Measurements from ENCODE around the gene P2RX4.

DNA sequence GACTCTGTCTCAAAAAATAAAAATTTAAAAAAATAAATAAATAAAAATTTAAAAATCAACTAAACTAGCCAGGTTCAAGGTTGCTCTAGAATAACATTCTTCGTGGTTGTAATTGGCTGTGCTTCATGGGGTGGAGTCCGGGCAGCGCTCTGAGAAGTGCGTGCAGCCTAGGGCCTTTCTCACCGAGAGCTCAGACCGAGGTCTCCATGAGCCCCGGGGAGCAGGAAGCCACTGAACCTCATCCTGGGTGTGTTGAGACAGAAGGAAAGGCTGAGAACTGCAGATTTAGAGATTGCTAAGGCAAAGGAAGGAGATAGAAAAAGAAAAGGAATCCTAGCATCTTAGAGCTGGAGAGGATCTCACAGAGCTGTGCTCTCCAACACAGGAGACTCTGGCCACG lies 14.7 kb downstream of the P2RX4 start:
- TF ChIP-seq, protein P1, sequence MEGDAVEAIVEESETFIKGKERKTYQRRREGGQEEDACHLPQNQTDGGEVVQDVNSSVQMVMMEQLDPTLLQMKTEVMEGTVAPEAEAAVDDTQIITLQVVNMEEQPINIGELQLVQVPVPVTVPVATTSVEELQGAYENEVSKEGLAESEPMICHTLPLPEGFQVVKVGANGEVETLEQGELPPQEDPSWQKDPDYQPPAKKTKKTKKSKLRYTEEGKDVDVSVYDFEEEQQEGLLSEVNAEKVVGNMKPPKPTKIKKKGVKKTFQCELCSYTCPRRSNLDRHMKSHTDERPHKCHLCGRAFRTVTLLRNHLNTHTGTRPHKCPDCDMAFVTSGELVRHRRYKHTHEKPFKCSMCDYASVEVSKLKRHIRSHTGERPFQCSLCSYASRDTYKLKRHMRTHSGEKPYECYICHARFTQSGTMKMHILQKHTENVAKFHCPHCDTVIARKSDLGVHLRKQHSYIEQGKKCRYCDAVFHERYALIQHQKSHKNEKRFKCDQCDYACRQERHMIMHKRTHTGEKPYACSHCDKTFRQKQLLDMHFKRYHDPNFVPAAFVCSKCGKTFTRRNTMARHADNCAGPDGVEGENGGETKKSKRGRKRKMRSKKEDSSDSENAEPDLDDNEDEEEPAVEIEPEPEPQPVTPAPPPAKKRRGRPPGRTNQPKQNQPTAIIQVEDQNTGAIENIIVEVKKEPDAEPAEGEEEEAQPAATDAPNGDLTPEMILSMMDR (IDR thresholded peaks at IDR 0.05), result no peak
- TF ChIP-seq POLR2A (IDR thresholded peaks at IDR 0.05), result no peak

Data from heart left ventricle (tissue), 13 donors.